HUDEP-2 (cell line): ENCODE data around the gene SLC25A47.
"Not testable (repeated sequence)": the region's sequence is repeated elsewhere in the genome, so short reads cannot be mapped to it uniquely, and the experiment has no call there.

Experiments used
- DNase-seq, 76 experiments: peaks; one replicate each; lab custom pipeline; 2025; ENCODE audit not compliant: unreplicated experiment in 76 of 76; lab: John Stamatoyannopoulos, UW

SLC25A47 gene

DNA sequence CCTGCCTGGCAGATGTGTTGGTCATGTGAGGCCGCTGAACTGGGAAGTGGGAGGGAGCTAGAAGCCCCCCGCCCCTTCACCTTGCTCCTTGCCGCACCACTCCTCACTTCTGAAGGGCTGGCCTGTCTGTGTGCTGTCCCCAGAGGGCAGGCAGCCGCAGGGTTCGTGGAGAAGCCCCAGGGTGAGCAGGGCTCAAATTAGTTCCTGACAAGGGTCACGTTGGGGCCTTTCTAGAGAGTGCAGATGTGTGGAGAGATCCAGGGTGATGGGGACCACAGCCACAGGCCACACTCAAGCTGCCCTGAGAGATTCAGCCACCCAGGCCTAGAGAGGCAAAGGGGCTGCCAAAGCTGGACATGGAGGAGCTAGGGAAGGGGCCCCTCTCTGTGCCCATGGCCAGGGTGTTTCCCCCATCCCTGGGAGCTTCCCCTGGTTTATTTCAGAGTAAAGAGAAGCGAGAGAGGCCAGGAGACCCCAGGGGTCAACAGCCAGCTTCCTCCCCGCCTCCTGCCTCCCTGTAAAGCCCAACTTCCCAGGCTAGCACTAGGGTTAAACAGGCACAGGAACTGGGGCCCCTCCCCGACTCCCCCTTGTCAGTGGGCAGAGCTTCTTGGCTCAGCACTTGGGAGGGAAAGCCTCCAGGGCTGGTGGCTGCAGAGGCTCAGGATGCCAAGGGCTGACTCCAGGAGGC lies 33.1 kb upstream of the SLC25A47 start:
- no peak for DNase-seq

DNA sequence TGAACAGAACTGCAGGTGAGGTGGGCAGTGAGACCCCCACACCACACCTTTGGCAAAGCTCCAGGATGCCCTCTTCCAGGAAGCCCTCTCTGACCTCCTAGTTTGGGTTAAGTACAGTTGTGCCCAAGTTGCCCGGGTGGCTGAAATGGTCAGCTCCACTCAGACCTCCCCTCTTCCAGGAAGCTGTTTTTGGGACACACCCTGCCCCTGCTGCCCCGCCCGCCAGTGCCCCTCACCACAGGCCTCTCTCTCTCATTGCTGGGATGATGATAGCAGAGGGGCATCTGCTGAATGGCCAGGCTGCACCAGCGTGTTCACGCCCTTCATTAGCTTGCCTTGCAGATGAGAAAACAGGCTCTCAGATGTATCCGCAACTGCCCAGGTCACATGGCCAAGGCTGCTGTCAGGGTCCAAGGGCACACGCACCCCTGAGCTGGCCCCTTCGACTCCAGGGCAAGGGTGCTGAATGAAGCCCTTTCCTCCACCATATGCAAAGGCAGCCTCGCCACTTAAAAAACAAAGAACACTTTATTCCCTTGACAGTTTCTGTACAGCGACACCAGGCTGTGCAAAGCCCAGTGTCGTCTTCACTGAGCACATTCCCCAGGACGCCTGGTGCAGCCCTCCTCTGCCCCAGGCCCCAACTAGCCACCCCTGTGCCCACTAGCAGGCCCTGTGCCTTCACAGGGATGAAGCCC lies 32.4 kb upstream of the SLC25A47 start:
- no peak for DNase-seq

DNA sequence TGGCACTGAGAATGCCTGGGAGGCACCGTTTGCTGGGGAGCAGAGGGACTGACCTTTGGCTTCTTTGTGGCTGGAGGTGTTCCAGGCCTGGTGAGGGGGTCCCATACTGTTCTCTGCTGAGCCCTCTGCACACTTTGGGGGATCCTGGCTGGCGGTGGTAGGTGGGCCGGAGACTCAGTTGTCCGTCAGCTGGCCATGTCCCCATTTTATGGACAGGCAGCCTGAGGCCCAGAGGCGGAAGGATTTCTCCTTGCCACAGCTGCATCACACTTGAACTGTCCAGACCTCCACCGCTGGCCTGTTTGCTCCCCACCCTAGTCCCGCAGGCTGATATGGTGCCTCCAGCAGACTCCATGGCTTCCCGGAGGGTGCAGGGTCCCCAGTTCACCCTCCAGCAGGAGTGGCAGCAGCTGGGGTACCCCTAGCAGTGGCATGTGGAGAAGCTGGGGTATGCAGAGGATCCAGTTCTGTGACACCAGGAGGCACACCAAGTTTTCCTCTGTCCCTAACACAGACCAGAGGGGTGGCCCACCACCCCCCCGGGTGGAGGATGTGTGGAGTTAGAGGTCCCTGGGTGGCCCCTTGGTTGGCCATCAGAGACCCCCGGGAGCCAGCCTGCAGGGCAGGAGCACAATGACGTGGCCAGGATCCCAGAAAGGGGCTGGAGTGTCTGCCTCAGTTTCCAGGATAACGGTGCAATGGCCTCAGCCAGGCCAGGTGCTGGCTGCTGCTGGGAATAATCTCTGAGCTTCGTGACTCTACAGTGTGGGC lies 31.6 kb upstream of the SLC25A47 start:
- no peak for DNase-seq

DNA sequence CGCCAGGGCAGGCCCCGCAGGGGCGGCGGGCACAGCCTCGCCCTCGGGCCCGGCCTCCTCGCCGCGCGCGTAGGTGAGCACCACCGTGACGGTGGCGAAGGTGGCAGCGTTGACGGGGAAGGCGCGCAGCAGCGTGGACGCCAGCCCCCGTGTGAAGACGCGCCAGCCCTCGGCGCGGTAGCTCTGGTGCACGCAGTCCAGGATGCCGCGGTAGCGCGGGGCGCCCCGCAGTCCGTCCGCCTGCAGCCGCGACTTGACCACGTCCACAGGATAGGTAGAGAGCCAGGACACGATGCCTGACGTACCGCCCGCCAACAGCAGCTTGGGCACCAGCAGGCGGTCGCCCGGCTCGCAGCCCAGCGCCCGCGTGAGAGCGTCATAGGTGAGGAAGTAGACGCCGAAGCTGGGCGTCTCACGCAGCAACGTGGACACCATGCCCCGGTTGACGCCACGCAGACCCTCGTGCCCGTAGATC lies 30.8 kb upstream of the SLC25A47 start:
- DNase-seq: no peak

DNA sequence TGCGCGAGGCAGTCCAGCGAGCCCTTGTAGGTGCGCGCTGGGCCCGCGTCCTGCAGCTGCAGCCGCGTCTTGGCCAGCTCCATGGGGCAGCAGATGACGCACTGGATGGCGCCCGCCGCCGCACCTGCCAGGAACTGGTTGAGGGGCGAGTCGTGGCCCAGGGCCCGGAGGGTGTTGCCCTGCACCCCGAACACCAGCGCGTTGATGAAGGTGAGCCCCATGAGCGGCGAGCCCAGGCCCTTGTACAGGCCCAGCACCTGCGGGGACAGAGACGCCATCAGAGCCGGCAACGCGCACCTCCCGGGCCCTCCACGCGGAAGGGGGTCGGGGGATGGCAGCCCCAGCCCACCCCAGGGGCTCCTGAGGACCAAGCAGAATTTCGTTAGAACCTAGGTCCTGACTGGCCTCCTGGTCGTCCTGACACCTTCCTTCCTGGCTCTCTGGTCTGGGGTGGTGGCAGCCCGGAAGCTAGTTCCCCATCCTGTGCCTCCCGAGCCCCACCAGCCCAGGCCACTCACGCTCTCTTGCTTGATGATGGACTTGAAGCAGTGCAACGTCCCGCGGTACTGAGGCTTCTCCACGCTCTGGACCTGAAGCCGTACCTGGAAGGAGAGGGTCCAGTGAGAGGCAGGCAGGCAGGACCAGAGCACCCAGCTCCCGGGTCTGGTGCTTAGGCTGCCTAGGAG lies 30.2 kb upstream of the SLC25A47 start:
- no peak for DNase-seq

GRCh38 chr14:100293497-100294212 lies 29.5 kb upstream of the SLC25A47 start:
- no peak for DNase-seq

DNA sequence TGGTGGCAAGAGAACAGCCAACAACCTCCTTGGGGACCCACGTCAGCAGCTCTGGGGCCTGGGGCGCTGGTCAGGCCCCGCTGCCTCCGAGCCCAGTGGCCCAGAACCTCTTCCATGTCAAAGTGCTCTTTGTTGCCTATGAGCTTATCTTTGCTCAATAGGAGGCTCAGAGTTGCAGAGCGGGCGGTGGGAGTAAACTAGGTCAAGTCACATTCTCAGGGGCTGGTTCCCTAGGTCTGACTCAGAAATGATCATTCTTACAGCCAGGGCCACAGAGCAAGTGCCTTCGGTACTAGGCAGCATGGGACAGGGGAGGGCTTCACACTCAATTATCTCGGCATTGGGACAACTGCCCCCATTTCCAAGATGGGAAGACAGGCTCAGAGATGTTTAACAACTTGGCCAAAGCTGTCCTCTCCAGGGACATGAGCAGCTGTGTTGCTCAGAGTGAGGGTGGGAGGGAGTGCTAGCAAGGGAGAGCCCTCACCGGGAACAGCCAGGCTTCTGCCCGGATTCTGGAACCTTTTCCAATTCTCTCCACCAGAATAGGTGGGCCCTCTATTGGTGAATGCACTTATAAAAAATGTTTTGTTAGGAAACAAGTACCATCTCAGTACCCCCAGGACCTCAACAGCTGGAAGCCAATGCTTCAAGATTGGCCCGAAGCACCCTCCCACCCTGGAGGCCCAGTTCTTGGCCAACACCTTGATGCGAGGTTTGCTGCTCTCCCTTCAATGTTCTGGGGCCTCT lies 28.8 kb upstream of the SLC25A47 start:
- no peak for DNase-seq

DNA sequence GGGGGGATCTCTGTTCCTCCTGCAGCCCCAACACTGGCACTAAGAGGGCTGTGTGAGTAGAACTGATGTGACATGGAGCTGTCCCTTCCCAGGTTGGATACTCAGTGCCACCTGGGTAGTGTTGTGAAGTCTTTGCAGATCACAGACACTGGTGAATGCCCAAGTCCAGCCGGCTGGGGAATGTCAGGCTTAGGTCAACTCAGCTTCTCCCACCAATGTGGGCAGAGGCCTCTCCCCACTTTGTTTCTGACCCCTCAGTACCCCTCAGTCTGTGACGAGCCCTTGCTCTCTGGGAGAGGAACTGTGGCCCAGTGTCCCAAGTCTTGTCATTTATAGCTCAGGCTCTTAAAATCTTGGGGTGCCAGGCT lies 28.2 kb upstream of the SLC25A47 start:
- no peak for DNase-seq

GRCh38 chr14:100295376-100296105 lies 27.6 kb upstream of the SLC25A47 start:
- DNase-seq: no peak

GRCh38 chr14:100296106-100296651 lies 27.0 kb upstream of the SLC25A47 start:
- no peak for DNase-seq

DNA sequence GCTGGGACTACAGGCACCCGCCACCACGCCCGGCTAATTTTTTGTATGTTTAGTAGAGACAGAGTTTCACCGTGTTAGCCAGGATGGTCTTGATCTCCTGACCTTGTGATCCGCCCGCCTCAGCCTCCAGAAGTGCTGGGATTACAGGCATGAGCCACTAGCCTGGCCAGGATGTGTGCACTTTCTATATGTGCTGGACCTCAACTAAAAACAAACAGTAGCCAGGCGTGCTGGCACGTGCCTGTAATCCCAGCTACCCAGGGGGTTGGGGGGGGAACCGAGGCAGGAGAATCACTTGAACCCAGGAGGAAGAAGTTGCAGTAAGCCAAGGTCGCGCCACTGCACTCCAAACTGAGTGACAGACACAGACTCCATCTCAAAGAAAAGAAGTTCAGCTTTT lies 26.4 kb upstream of the SLC25A47 start:
- not testable (repeated sequence) for DNase-seq

- peak in 45 of 76 experiments; percentile 10 to 66 (median 32) for DNase-seq
Observed at GRCh38 chr14:100297320-100298300, 25.5 kb upstream of the SLC25A47 start.

DNA sequence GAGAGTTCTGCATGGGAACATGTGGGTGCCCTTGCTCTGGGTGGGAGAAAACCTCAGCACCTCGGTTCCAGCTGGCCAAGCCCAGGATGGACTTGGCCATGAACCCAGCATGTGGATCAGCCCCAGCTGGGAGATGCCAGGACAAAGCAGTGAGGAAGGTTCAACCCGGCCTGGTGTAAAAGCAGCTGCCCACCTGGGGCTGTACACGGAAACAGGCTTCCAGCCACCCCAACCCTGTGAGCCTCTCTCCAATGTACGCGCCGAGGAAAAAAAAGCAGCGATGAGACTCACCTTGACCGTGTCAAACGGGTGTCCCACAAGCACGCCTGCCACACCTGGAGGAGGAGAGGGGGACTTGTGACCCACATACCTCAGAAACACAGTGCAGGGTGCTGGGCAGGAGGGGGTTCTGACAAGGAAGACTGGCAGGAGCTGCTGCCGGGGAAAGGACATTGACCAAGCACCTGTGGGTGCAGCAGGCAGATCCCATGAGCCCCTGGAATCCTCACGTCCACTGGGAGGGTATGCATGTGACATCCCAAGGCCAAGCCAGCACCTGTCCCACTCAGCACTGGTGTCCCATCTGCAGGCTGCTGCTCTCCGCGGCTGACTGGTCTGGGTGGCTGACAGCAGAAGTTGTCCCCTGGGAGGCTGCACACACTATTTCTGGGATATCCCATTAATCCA lies 24.4 kb upstream of the SLC25A47 start:
- no peak for DNase-seq

DNA sequence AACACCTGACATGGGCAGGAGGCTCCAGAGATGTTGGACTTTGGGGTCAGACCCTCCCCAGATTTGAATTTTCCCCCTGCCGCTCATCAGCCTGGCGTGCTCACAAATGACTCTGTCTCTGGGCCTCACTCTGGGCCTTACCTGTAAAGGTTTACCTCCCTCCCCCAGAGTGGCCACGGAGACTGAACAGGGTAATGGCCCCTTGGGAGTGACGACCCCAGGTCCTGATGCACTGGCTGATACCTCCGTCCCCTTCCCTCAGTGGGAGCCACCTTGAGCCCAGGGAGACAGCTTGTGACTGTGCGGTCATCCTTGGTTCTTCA lies 23.9 kb upstream of the SLC25A47 start:
- DNase-seq: no peak

GRCh38 chr14:100302616-100303015 lies 20.5 kb upstream of the SLC25A47 start:
- peak in 11 of 76 experiments; percentile 5 to 29 (median 16) for DNase-seq

- DNase-seq: peak in 3 of 76 experiments; percentile 14 to 31 (median 16)
Observed at GRCh38 chr14:100303179-100303578, 20.0 kb upstream of the SLC25A47 start.

DNA sequence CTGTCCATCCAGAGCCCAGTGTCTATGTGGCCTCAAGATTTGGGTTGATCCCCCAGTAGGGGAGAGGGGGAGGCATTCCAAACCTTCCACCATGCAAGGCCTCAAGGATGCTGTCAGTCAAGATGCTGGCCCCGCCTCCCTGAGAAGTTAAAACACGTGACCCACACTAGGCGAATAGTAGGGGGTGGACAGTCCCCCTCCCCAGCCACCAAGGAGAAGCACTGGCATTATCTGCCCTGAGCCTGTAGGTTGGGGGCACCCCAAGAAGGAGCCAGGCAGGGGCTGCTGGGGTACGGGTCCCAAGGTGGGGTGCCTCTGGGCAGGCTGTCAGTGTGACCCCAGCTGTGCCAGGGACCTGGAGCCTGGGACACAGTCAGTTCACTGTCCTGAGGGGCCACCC lies 19.2 kb upstream of the SLC25A47 start:
- no peak for DNase-seq
